Measurements from ENCODE around the gene GRAMD2B.

DNA sequence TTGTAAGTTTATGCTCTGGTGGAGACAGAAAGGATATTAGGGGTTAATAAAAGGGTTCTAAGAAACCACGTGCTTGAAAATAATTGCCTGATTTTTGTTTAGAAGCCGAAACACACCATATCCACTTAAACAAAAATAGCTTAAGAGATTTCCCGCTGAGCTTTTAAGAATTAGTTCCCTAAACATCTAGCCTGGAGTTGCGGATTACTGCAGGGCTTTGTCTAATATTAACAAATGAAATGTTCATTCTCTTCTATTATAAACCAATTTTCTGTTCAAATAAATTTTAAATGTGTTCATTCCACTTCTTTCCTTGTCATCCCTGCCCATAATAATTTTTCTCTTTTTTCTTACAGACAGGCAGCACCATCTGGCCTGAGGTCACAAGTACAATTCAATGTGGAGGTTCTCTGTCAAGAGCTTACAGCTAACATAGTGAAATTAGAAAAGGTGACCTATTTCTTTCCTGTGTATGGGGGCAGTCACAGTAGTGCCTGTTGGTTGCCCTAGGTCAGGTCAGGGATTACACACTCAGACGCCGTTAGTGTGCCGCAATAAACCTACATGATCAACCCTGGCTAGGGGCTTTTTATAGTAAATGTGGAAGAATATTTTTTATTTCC lies 65.3 kb downstream of the GRAMD2B start:
- TF ChIP-seq, protein P1, sequence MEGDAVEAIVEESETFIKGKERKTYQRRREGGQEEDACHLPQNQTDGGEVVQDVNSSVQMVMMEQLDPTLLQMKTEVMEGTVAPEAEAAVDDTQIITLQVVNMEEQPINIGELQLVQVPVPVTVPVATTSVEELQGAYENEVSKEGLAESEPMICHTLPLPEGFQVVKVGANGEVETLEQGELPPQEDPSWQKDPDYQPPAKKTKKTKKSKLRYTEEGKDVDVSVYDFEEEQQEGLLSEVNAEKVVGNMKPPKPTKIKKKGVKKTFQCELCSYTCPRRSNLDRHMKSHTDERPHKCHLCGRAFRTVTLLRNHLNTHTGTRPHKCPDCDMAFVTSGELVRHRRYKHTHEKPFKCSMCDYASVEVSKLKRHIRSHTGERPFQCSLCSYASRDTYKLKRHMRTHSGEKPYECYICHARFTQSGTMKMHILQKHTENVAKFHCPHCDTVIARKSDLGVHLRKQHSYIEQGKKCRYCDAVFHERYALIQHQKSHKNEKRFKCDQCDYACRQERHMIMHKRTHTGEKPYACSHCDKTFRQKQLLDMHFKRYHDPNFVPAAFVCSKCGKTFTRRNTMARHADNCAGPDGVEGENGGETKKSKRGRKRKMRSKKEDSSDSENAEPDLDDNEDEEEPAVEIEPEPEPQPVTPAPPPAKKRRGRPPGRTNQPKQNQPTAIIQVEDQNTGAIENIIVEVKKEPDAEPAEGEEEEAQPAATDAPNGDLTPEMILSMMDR (tag by site-specific recombination; IDR thresholded peaks at IDR 0.05) = no peak
- TF ChIP-seq, protein P2, sequence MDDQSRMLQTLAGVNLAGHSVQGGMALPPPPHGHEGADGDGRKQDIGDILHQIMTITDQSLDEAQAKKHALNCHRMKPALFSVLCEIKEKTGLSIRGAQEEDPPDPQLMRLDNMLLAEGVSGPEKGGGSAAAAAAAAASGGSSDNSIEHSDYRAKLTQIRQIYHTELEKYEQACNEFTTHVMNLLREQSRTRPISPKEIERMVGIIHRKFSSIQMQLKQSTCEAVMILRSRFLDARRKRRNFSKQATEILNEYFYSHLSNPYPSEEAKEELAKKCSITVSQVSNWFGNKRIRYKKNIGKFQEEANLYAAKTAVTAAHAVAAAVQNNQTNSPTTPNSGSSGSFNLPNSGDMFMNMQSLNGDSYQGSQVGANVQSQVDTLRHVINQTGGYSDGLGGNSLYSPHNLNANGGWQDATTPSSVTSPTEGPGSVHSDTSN (CRISPR knock-in tag; IDR thresholded peaks at IDR 0.05) = no peak
- TF ChIP-seq ZNF768 (tag by site-specific recombination; IDR thresholded peaks at IDR 0.05) (no peak), ZBTB8A (tag by site-specific recombination; IDR thresholded peaks at IDR 0.05) (no peak), ZNF24 (tag by site-specific recombination; IDR thresholded peaks at IDR 0.05) (no peak), ZNF302 (tag by site-specific recombination; IDR thresholded peaks at IDR 0.05; ENCODE audit: low read depth) (no peak), ZNF623 (tag by site-specific recombination; IDR thresholded peaks at IDR 0.05) (no peak), ZSCAN30 (tag by site-specific recombination; IDR thresholded peaks at IDR 0.05) (no peak), ZNF121 (tag by site-specific recombination; IDR thresholded peaks at IDR 0.05) (no peak), ZNF785 (tag by site-specific recombination; IDR thresholded peaks at IDR 0.05) (no peak)
- TF ChIP-seq, protein P3, sequence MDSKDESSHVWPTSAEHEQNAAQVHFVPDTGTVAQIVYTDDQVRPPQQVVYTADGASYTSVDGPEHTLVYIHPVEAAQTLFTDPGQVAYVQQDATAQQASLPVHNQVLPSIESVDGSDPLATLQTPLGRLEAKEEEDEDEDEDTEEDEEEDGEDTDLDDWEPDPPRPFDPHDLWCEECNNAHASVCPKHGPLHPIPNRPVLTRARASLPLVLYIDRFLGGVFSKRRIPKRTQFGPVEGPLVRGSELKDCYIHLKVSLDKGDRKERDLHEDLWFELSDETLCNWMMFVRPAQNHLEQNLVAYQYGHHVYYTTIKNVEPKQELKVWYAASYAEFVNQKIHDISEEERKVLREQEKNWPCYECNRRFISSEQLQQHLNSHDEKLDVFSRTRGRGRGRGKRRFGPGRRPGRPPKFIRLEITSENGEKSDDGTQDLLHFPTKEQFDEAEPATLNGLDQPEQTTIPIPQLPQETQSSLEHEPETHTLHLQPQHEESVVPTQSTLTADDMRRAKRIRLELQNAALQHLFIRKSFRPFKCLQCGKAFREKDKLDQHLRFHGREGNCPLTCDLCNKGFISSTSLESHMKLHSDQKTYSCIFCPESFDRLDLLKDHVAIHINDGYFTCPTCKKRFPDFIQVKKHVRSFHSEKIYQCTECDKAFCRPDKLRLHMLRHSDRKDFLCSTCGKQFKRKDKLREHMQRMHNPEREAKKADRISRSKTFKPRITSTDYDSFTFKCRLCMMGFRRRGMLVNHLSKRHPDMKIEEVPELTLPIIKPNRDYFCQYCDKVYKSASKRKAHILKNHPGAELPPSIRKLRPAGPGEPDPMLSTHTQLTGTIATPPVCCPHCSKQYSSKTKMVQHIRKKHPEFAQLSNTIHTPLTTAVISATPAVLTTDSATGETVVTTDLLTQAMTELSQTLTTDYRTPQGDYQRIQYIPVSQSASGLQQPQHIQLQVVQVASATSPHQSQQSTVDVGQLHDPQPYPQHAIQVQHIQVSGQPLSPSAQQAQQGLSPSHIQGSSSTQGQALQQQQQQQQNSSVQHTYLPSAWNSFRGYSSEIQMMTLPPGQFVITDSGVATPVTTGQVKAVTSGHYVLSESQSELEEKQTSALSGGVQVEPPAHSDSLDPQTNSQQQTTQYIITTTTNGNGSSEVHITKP (tag by site-specific recombination; IDR thresholded peaks at IDR 0.05) = no peak
- TF ChIP-seq, protein P4, sequence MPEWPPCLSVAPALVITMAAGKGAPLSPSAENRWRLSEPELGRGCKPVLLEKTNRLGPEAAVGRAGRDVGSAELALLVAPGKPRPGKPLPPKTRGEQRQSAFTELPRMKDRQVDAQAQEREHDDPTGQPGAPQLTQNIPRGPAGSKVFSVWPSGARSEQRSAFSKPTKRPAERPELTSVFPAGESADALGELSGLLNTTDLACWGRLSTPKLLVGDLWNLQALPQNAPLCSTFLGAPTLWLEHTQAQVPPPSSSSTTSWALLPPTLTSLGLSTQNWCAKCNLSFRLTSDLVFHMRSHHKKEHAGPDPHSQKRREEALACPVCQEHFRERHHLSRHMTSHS (tag by site-specific recombination; IDR thresholded peaks at IDR 0.05) = no peak

All from HEK293 (cell line).